KOPT-K1 (cell line): ENCODE data around the gene CNTNAP5.

ENCODE experiments used
- H3K27ac ChIP-seq: fragments of 200-600 bp; sonication (generic); 2 replicates; pipeline ENCODE4 v1.5.1; 2016; ENCODE audit warnings: antibody characterized with exemption, mild to moderate bottlenecking, low read depth, low read length; ENCODE audit not compliant: poor library complexity, severe bottlenecking
- H3K36me3 ChIP-seq: fragments of 200-600 bp; sonication (generic); 2 replicates; pipeline ENCODE4 v1.5.1; 2017; ENCODE audit warnings: antibody characterized with exemption, mild to moderate bottlenecking, low read length, moderate library complexity; ENCODE audit not compliant: insufficient read depth
- H3K9me3 ChIP-seq: fragments of 200-600 bp; sonication (generic); 2 replicates; pipeline ENCODE4 v1.5.1; 2017; ENCODE audit warnings: antibody characterized with exemption, low read length, mild to moderate bottlenecking; ENCODE audit not compliant: insufficient read depth, poor library complexity, severe bottlenecking

Gene CNTNAP5

GRCh38 chr2:124045894-124046293 is 20.8 kb downstream of the CNTNAP5 start:
- Histone ChIP-seq H3K36me3 (no peaks in the 10 kb centered on the region), H3K27ac (no peak overlapping the region), H3K9me3 (no peaks in the 10 kb centered on the region)

- H3K36me3 ChIP-seq = no peaks in the 10 kb centered on the region
- H3K27ac ChIP-seq = no peak overlapping the region
- no peaks in the 10 kb centered on the region for H3K9me3 ChIP-seq
These were observed 21.2 kb downstream of the CNTNAP5 start for GRCh38 chr2:124046332-124046731.

DNA sequence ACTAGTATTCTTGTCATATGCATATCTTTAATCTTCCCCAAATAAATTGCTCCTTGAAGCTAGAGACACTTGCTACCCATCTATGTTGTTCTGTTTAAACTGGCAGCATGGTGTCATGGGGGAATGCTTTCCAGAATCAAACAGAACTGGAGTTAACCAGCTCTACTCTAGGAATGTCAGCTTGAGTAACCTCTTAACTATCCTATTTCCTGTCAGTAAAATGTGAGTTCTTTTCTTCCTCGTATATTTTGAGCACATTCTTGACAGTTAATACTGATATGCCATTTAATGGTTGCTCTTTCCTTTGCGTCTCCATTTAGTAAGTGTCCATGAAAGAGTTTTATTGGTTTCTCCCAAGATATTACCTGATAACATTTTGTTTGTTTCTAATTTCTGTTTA is 23.0 kb downstream of the CNTNAP5 start:
- no peak overlapping the region for H3K27ac ChIP-seq
- H3K9me3 ChIP-seq = no peaks in the 10 kb centered on the region
- H3K36me3 ChIP-seq = no peaks in the 10 kb centered on the region

DNA sequence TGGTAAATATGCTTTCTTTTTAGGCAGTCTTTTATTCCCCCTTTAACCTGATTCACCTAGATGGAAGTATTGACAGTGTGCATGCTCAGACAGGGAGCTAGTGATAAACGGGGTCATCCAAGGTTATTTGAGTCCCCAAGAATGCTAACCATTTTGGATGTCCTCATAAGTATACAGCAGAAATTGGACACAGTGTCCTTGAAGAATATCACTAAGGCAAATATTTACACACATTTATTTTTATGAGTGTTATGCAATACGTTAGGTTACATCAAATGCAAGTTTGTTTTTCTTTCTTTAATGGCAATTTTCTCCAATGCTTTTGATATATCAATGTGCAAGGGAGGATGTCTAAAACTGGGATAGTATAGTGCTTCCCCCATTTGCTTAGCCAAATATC is 23.6 kb downstream of the CNTNAP5 start:
- no peak overlapping the region for H3K27ac ChIP-seq
- H3K36me3 ChIP-seq = no peaks in the 10 kb centered on the region
- no peaks in the 10 kb centered on the region for H3K9me3 ChIP-seq

DNA sequence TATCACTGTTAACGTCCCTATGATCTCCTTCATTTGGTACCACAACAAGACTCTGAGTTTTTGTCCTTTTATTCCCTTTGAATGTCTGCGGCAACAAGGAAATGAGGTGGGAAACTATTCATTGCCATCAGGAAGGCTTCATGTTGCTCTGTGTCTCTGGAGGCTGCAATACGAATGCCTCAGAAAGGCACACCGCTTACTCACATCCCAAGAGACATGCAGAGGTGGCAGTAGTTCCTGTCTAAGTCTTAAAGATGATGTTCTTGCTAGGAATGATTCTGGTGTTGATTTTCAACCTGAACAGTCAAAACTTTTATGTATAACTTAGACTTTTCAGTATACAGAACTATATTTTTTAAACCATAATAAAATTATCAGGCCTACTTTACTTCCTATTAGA is 24.0 kb downstream of the CNTNAP5 start:
- H3K9me3 ChIP-seq = no peaks in the 10 kb centered on the region
- H3K27ac ChIP-seq = no peak overlapping the region
- no peaks in the 10 kb centered on the region for H3K36me3 ChIP-seq

GRCh38 chr2:124050833-124051497 is 25.9 kb downstream of the CNTNAP5 start:
- no peaks in the 10 kb centered on the region for H3K36me3 ChIP-seq
- no peak overlapping the region for H3K27ac ChIP-seq
- H3K9me3 ChIP-seq = no peaks in the 10 kb centered on the region

GRCh38 chr2:124053796-124054195 is 28.7 kb downstream of the CNTNAP5 start:
- Histone ChIP-seq H3K27ac (no peak overlapping the region), H3K9me3 (no peaks in the 10 kb centered on the region)

DNA sequence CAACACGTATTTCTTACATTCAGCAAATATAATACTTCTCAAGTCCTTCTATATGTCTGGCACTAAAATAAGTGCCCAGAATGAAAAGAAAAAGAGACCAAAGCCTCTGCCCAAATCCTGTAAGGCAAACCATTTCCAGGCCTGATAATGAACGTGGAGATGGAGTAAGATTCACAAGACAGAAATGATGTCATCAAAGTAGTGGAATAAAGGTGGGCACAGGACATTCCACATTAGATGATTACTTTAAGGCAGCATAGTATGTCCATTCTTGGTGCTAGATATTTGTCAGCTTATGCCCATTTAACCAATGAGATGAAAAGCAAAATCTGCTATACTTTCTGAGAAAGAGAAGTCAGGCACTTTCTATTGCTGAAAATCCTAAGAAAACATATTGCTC is 38.5 kb downstream of the CNTNAP5 start:
- H3K36me3 ChIP-seq = no peaks in the 10 kb centered on the region
- H3K9me3 ChIP-seq = no peaks in the 10 kb centered on the region
- no peak overlapping the region for H3K27ac ChIP-seq

More at GRCh38 chr2:124053796-124054195, 28.7 kb downstream of the CNTNAP5 start:
- no peaks in the 10 kb centered on the region for H3K36me3 ChIP-seq

DNA sequence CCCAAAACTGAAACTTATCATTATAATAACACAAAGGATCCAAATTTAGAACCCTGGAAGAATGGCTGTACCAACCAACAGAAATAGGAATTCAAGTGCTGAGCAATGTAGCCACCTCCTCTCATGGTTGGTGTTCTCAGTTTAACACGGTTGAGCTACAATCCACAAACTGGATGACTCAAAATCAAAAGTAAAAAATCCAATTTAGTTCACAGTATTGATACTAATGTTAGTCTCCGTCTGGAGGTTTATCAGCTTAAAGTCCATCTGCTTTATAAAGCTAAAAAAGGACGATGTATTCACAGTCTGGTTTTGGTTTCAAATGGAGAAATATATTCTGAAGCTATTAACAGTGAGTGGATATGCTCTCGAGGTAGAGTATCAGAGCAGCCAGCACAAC is 40.5 kb downstream of the CNTNAP5 start:
- no peak overlapping the region for H3K27ac ChIP-seq
- no peaks in the 10 kb centered on the region for H3K9me3 ChIP-seq
- no peaks in the 10 kb centered on the region for H3K36me3 ChIP-seq

- no peak overlapping the region for H3K27ac ChIP-seq
- no peaks in the 10 kb centered on the region for H3K36me3 ChIP-seq
- H3K9me3 ChIP-seq = no peaks in the 10 kb centered on the region
These were observed 41.7 kb downstream of the CNTNAP5 start for GRCh38 chr2:124066776-124067175.

DNA sequence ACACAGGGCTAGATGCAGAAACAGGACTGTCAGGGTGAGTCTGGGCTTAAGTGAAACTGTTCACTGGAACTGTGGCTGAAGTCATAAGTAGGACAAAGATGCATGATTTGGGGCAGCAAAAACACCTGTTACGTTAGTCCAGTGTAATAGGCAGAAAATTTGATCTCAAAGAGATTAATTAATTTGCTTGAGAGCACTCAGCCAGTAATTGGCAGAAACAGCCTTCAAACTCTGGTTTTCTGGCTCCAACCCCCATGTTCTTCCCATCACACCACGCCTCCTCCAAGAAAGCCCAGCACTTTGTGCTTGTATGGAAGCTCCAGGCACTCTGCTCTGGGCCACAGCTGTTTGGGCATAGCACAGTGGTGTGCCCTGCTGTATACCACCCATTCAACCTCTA is 54.0 kb downstream of the CNTNAP5 start:
- H3K36me3 ChIP-seq = no peaks in the 10 kb centered on the region
- H3K27ac ChIP-seq = no peak overlapping the region
- H3K9me3 ChIP-seq = no peaks in the 10 kb centered on the region

DNA sequence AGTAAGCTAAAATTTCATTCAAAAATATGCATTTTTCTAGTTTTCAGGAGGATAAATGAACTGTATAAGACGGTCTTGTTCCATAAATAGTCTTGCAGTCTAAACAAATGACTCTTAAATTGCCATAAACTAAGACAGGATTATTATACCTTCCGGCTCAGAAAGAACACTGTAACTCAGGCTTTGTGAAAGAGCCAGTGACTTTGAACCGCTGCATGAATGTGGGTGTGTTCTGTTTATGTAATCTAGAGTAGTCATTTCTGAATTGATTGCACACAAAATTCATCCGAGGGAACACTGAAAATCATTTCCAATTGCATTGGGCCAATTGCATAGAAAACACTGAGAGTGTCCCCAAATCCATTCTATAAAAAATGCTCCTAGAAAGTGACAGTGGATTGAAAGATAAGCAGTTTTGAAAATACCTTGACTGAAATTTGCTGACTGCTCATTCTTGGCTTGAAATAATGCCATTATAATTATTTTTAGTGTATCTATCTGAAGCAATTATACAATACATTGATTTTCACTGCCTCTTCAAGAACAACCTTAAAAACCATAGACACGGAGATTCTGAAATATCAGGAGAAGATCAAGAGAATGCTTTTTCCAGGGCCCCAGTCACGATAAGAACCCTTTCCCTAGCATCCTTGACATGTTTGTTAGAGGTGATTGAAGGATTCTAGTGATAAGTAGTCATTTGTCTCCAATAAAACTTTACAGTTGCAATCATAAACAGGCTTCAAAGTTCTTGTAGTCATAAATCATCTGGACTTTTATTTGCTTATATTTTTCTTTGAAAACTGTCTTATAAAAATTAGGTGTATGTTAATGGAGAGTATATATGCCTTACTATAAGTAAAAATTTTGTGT is 55.4 kb downstream of the CNTNAP5 start:
- H3K9me3 ChIP-seq = no peaks in the 10 kb centered on the region
- no peak overlapping the region for H3K27ac ChIP-seq
- no peaks in the 10 kb centered on the region for H3K36me3 ChIP-seq

- Histone ChIP-seq H3K27ac (no peak overlapping the region), H3K9me3 (no peaks in the 10 kb centered on the region), H3K36me3 (no peaks in the 10 kb centered on the region)
These were observed 56.1 kb downstream of the CNTNAP5 start for GRCh38 chr2:124081154-124081716.

GRCh38 chr2:124088616-124089015 is 63.5 kb downstream of the CNTNAP5 start:
- Histone ChIP-seq H3K9me3 (no peaks in the 10 kb centered on the region), H3K27ac (no peak overlapping the region), H3K36me3 (no peaks in the 10 kb centered on the region)

DNA sequence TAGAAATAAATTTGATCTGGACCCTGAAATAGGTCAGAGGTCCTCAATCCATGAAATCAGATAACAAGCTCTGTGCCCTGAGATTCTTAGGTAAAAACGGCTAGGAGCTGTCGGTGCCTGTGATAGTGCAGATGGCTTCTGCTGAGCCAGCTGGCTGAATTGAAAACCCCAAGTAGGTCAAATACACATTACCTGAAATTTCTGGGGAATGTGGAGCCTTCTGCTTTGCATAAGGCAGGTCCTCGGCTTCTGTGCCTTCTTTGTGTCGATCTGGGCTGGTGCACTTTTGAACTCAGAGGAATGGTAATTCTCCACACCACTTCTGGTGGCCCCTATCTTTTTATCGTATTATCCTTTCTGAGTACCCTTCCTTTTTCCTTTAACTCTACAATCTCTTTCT is 66.6 kb downstream of the CNTNAP5 start:
- no peaks in the 10 kb centered on the region for H3K9me3 ChIP-seq
- H3K36me3 ChIP-seq = no peaks in the 10 kb centered on the region
- no peak overlapping the region for H3K27ac ChIP-seq
